ENCODE data around the gene GSDMA.
"Not testable (repeated sequence)": the region's sequence is repeated elsewhere in the genome, so short reads cannot be mapped to it uniquely, and the experiment has no call there.

GSDMA gene

DNA sequence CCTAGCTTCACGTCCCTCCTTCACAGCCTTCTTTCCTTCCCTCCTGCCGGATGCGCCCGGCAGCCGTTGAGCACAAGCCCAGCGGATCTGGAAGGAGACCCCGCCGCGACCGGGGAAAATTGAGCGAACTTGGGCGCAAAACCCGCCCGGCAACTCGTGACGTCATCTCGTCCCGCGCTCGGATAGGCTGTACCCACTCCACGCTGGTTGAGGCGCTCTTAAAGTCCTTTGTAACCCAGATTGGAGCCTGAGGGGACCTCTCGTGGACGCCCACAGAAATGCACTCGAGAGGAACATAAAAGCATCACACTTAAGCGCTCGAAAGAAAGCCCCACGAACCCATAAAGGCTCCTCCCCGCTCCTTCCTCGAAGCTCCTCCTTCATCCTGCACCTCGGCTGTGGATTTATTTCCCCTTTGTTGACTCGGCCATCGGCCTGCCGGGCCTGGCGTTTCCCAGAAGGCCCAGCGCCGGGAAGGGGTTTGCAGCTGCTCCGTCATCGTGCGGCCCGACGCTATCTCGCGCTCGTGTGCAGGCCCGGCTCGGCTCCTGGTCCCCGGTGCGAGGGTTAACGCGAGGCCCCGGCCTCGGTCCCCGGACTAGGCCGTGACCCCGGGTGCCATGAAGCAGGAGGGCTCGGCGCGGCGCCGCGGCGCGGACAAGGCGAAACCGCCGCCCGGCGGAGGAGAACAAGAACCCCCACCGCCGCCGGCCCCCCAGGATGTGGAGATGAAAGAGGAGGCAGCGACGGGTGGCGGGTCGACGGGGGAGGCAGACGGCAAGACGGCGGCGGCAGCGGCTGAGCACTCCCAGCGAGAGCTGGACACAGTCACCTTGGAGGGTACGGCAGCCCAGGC, 17.8 kb downstream of the GSDMA start, which contains the start of gene PSMD3:
Gene PSMD3, plus strand, starts transcription at position 457 of the 856 bp plus-strand sequence. Its CDS starts 164 bp downstream, at position 621.
- H3K9me3 Mint-ChIP-seq, result no peaks in the 10 kb centered on the region
- peak within 1 kb of the TSS; percentile 96 for H3K27ac Mint-ChIP-seq
- H3K4me3 Mint-ChIP-seq, result peak within 1 kb of the TSS; percentile 96
- H3K4me1 Mint-ChIP-seq (ENCODE audit: low read depth), result peaks cover 24% of the 10 kb centered on the region
- DNase-seq (ENCODE audit: low spot score), result peak; percentile 98
- peaks cover 18% of the 10 kb centered on the region for H3K36me3 Mint-ChIP-seq (ENCODE audit: low read depth)
- H3K27me3 Mint-ChIP-seq (ENCODE audit: low read depth), result peaks cover 6% of the 10 kb centered on the region

DNA sequence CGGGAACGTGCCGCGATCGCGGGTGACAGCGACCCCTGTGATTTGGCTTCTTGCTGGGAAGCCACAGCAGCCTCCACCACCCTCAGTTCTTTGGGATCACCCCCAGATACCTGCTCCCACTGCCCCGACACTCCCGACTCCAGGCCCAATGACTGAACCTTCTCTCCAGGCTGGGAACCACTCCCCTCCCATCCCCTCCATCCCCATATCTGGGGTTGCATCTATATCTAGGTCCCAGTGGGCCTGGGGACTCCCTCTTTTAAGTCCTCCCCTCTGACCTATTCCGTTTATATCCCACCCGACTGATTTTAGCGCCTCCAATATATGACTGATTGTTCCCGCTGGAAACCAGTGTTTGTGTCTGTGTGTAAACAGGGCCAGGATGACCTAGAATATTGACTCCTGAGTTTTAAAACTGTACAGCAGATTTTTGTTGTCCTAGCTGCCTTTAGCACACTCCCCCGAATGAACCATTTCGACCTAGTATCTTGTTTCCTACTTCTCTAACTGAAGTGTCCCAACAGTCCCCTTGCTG, 18.5 kb downstream of the GSDMA start:
- Mint-ChIP-seq H3K9me3 (no peaks in the 10 kb centered on the region), H3K27ac (peak overlapping the region; percentile 96), H3K36me3 (ENCODE audit: low read depth) (peaks cover 25% of the 10 kb centered on the region), H3K27me3 (ENCODE audit: low read depth) (peaks cover 6% of the 10 kb centered on the region), H3K4me1 (ENCODE audit: low read depth) (peaks cover 24% of the 10 kb centered on the region), H3K4me3 (peak overlapping the region; percentile 96)
- DNase-seq (ENCODE audit: low spot score), result no peak

DNA sequence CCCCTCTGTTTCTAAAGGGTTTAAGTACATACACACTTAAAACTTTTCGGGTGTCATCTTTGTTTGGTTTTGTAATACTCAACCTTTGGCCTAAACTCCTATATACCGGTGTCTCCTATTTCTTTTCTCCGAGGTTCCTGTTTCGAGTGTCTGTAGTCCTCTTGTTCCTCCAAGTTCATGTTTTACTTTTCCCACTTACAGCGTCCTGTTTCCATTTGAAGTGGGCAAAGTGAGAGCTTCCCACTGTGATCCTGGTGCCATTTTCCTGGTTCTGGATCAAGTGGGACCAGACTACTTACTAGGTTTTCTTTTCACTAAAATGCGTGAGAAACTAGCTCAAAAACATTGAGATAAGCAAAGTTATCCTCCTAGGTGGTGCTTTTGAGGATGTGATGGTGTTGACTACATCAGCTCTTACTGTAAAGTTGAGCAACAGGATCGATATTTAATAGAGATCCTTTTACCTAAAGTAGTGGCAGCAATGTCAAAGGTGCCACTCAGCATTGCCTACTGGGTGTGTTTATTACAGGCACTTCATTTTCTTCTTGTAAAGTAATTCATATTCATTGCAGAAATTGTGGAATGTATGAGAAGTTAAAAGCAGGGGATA, 19.1 kb downstream of the GSDMA start:
- Mint-ChIP-seq H3K9me3 (no peaks in the 10 kb centered on the region), H3K27ac (peak overlapping the region; percentile 96), H3K27me3 (ENCODE audit: low read depth) (peaks cover 6% of the 10 kb centered on the region), H3K4me1 (ENCODE audit: low read depth) (peaks cover 24% of the 10 kb centered on the region), H3K36me3 (ENCODE audit: low read depth) (peaks cover 31% of the 10 kb centered on the region), H3K4me3 (peak overlapping the region; percentile 96)
- no peak for DNase-seq (ENCODE audit: low spot score)

DNA sequence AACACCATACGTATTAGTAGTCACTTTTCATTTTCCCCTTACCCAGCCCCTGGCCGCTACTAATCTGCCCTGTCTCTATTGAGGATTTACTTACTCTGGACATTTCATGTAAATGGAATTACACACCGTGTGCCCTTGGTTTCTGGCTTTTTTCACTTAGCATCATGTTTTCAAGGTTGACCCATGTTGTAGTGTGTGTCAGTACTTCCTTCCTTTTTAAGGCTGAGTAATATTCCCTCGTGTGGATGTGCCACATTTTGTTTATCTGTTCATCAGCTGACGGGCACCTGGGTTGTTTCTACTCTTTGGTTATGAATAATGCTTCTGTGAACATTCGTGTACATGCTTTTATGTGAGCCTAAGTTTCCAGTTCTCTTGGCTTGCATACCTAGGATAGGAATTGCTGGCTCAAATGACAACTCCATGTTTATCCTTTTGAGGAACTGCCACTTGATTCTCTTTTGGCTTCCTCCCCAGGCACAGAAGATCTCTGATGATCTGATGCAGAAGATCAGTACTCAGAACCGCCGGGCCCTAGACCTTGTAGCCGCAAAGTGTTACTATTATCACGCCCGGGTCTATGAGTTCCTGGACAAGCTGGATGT, 25.5 kb downstream of the GSDMA start:
- no peak for DNase-seq (ENCODE audit: low spot score)
- no peak overlapping the region for H3K27ac Mint-ChIP-seq
- peaks cover 71% of the 10 kb centered on the region for H3K36me3 Mint-ChIP-seq (ENCODE audit: low read depth)
- H3K4me1 Mint-ChIP-seq (ENCODE audit: low read depth), result peaks cover 4% of the 10 kb centered on the region
- no peak overlapping the region for H3K4me3 Mint-ChIP-seq
- no peaks in the 10 kb centered on the region for H3K27me3 Mint-ChIP-seq (ENCODE audit: low read depth)
- H3K9me3 Mint-ChIP-seq, result no peaks in the 10 kb centered on the region

DNA sequence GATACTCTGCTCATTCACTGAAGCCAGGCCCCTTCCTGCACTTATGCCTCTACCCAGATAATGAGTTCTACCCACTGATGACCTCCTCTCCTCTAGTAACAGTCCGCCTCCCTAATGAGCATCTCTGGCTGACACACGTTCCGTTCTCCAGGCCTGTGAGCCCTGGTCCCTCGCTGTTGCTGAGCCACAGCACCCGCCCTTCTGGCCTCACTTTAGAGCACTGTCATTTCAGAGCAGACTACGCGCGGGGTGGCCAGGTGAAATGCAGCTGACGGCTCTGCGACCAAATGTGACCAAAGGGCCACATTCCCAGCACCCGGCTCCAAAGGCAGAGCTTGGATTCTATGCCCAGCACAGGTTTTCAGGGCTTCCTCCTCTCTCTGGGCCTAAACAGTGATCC, 31.6 kb downstream of the GSDMA start:
- Mint-ChIP-seq H3K4me1 (ENCODE audit: low read depth) (no peaks in the 10 kb centered on the region), H3K36me3 (ENCODE audit: low read depth) (peaks cover 62% of the 10 kb centered on the region)

DNA sequence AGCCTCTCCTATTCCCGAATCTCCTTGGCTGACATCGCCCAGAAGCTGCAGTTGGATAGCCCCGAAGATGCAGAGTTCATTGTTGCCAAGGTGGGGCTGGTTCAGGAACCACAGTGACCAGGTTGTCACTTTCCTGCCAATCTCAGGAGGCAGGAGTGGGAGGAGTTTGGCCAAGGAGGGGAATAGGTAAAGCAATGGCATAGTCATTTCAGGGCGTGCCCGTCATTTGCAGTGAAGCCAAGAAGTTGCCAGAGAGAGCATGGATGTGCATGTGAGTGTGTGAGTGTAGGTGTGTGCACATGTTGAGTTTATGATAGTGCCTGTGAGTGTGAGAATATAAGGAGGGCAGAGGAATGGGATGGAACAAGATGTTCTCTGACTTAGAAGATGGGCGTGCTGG, 32.6 kb downstream of the GSDMA start:
- Mint-ChIP-seq H3K4me1 (ENCODE audit: low read depth) (no peaks in the 10 kb centered on the region), H3K4me3 (no peak overlapping the region), H3K9me3 (no peaks in the 10 kb centered on the region), H3K27me3 (ENCODE audit: low read depth) (no peaks in the 10 kb centered on the region), H3K36me3 (ENCODE audit: low read depth) (peaks cover 55% of the 10 kb centered on the region), H3K27ac (no peak overlapping the region)
- no peak for DNase-seq (ENCODE audit: low spot score)

More for the DNA sequence above, 31.6 kb downstream of the GSDMA start:
- Mint-ChIP-seq H3K27me3 (ENCODE audit: low read depth) (no peaks in the 10 kb centered on the region), H3K4me3 (no peak overlapping the region), H3K9me3 (no peaks in the 10 kb centered on the region), H3K27ac (no peak overlapping the region)
- DNase-seq (ENCODE audit: low spot score), result no peak

DNA sequence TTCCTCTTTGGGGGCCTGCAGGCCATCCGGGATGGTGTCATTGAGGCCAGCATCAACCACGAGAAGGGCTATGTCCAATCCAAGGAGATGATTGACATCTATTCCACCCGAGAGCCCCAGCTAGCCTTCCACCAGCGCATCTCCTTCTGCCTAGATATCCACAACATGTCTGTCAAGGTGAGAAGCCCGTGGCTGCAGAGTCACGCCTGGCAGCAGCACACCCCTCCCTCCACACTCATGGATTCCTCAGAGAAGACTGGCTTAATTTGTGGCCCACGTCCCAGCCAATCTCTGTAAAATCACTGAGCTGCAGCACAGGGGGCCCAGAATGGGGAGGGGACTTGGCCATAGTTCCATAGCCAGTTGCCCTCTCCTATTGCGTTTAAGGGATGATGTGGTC, 33.4 kb downstream of the GSDMA start:
- no peak for DNase-seq (ENCODE audit: low spot score)
- no peaks in the 10 kb centered on the region for H3K4me1 Mint-ChIP-seq (ENCODE audit: low read depth)
- H3K4me3 Mint-ChIP-seq, result no peak overlapping the region
- H3K36me3 Mint-ChIP-seq (ENCODE audit: low read depth), result peaks cover 48% of the 10 kb centered on the region
- no peak overlapping the region for H3K27ac Mint-ChIP-seq
- H3K27me3 Mint-ChIP-seq (ENCODE audit: low read depth), result no peaks in the 10 kb centered on the region
- no peaks in the 10 kb centered on the region for H3K9me3 Mint-ChIP-seq

DNA sequence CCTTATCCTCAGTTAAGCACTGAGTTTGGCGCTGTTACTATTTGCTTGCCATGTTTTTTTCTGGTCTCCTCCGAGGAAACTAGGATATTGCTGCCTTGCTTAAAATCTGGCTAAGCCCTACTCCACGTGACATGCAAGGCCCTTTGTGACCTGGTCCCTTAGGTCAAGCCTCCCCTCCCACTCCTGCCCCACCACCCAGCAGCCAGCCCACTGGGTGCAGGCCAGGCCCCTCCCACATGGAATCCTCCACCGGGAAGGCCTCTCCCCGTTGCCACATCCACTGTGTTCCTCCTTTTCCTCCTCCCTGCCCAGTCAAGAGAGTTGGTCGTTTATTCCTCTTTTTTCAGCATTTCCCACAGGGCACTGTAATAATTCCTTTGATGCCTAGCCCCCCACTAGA, 34.0 kb downstream of the GSDMA start:
- Mint-ChIP-seq H3K4me1 (ENCODE audit: low read depth) (no peaks in the 10 kb centered on the region), H3K36me3 (ENCODE audit: low read depth) (peaks cover 44% of the 10 kb centered on the region), H3K27me3 (ENCODE audit: low read depth) (no peaks in the 10 kb centered on the region), H3K4me3 (no peak overlapping the region), H3K9me3 (no peaks in the 10 kb centered on the region), H3K27ac (no peak overlapping the region)
- no peak for DNase-seq (ENCODE audit: low spot score)

DNA sequence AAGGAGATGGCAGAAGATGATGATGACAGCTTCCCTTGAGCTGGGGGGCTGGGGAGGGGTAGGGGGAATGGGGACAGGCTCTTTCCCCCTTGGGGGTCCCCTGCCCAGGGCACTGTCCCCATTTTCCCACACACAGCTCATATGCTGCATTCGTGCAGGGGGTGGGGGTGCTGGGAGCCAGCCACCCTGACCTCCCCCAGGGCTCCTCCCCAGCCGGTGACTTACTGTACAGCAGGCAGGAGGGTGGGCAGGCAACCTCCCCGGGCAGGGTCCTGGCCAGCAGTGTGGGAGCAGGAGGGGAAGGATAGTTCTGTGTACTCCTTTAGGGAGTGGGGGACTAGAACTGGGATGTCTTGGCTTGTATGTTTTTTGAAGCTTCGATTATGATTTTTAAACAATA, 34.7 kb downstream of the GSDMA start:
- no peak for DNase-seq (ENCODE audit: low spot score)
- no peaks in the 10 kb centered on the region for H3K9me3 Mint-ChIP-seq
- H3K27me3 Mint-ChIP-seq (ENCODE audit: low read depth), result no peaks in the 10 kb centered on the region
- no peak overlapping the region for H3K27ac Mint-ChIP-seq
- H3K4me1 Mint-ChIP-seq (ENCODE audit: low read depth), result no peaks in the 10 kb centered on the region
- H3K36me3 Mint-ChIP-seq (ENCODE audit: low read depth), result peaks cover 42% of the 10 kb centered on the region
- H3K4me3 Mint-ChIP-seq, result no peak overlapping the region

DNA sequence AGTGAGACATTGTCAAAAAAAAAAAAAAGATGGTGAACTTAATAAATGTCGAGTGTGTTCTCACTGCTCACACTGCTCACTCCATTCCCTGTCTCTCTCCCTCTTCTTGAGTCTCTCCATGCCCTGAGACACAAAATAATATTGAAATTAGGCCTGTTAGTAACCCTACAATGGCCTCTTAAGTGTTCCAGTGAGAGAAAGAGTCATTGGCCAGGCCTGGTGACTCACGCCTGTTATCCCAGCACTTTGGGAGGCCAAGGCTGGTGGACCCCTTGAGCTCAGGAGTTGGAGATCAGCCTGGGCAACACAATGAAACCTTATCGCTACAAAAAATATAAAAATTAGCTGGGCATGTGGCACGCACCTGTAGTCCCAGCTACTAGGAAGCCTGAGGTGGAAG, 36.3 kb downstream of the GSDMA start:
- Mint-ChIP-seq H3K27me3 (ENCODE audit: low read depth) (no peaks in the 10 kb centered on the region), H3K27ac (no peak overlapping the region), H3K36me3 (ENCODE audit: low read depth) (peaks cover 28% of the 10 kb centered on the region), H3K4me3 (no peak overlapping the region), H3K4me1 (ENCODE audit: low read depth) (no peaks in the 10 kb centered on the region), H3K9me3 (no peaks in the 10 kb centered on the region)
- no peak for DNase-seq (ENCODE audit: low spot score)

DNA sequence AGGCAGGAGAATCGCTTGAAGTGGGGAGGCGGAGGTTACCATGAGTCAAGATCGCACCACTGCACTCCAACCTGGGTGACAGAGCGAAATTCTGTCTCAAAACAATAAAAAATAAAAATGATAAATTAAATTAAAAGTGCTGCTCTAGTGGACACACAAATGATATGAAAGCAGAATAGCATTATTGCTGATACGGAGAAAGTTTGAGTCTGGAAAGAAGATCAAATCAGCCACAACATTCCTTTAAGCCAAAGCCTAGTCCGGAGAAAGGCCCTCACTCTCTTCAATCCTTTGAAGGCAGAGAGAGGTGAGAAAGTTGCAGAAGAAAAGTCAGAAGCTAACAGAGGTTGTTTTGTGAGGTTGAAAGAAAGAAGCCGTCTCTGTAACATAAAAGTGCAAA, 37.4 kb downstream of the GSDMA start:
- no peak overlapping the region for H3K4me3 Mint-ChIP-seq
- H3K27ac Mint-ChIP-seq, result no peak overlapping the region

DNA sequence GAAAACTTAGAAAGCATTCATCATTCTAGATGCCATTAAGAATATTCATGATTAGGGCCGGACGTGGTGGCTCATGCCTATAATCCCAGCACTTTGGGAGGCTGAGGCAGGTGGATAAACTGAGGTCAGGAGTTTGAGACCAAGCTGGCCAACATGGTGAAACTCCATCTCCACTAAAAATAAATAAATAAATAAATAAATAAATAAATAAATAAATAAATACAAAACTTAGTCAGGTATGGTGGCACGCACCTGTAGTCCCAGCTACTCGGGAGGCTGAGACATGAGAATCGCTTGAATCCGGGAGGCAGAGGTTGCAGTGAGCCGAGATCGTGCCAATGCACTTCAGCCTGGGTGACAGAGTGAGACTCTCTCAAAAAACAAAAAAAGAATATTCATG, 38.5 kb downstream of the GSDMA start:
- H3K4me3 Mint-ChIP-seq, result not testable (repeated sequence)

More for the DNA sequence above, 37.4 kb downstream of the GSDMA start:
- H3K9me3 Mint-ChIP-seq, result no peaks in the 10 kb centered on the region
- peaks cover 18% of the 10 kb centered on the region for H3K36me3 Mint-ChIP-seq (ENCODE audit: low read depth)
- no peaks in the 10 kb centered on the region for H3K4me1 Mint-ChIP-seq (ENCODE audit: low read depth)
- peaks cover 3% of the 10 kb centered on the region for H3K27me3 Mint-ChIP-seq (ENCODE audit: low read depth)
- no peak for DNase-seq (ENCODE audit: low spot score)

DNA sequence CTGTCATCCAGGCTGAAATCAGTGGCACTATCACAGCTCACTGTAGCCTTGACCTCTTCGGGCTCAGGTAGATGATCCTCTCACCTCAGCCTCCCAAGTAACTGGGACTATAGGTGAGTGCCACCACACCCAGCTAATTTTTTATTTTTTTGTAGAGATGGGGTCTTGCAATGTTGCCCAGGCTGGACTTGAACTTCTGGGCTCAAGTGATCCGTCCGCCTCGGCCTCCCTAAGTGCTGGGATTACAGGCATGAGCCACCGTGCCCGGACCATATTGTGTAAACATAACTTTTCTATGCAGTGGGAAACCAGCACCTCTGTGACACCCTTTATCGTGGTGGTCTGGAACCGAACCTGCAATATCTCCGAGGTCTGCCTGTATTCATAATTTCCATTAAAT, 41.3 kb downstream of the GSDMA start:
- Mint-ChIP-seq H3K27me3 (ENCODE audit: low read depth) (peaks cover 3% of the 10 kb centered on the region), H3K9me3 (no peaks in the 10 kb centered on the region), H3K27ac (no peak overlapping the region), H3K36me3 (ENCODE audit: low read depth) (no peaks in the 10 kb centered on the region), H3K4me1 (ENCODE audit: low read depth) (no peaks in the 10 kb centered on the region), H3K4me3 (no peak overlapping the region)
- no peak for DNase-seq (ENCODE audit: low spot score)

More for the DNA sequence above, 38.5 kb downstream of the GSDMA start:
- H3K36me3 Mint-ChIP-seq (ENCODE audit: low read depth), result peaks cover 10% of the 10 kb centered on the region
- not testable (repeated sequence) for DNase-seq (ENCODE audit: low spot score); H3K27me3 Mint-ChIP-seq (ENCODE audit: low read depth); H3K27ac Mint-ChIP-seq; H3K4me1 Mint-ChIP-seq (ENCODE audit: low read depth); H3K9me3 Mint-ChIP-seq

DNA sequence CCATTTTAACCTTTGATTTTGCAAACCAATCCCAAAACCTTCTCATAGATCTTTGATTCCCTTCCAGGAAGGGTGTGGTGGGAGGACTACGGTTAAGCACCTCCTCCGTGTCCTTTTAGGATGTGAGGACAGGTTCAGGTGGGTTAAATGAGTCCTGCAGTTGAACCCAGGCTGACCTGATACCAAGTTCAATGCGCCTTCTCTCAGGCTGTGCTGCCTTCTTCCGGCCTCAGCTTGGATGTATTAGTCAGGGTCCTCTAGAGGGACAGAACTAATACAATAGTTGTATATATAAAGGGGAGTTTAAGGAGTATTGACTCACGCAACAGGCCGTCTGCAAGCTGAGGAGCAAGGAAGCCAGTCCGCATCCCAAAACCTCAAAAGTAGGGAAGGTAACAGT, 41.9 kb downstream of the GSDMA start:
- Mint-ChIP-seq H3K27me3 (ENCODE audit: low read depth) (peaks cover 3% of the 10 kb centered on the region), H3K4me1 (ENCODE audit: low read depth) (no peaks in the 10 kb centered on the region), H3K36me3 (ENCODE audit: low read depth) (no peaks in the 10 kb centered on the region), H3K4me3 (no peak overlapping the region), H3K9me3 (no peaks in the 10 kb centered on the region), H3K27ac (no peak overlapping the region)
- no peak for DNase-seq (ENCODE audit: low spot score)
